Kidney (tissue), 14 donors: ENCODE measurements around the gene SNX15. TPM values are rescaled to one million over a fixed set of nuclear protein-coding genes. Genes with fewer than 3 reads are reported as not detected.

Experiments used
- DNase-seq, 5 donors: peaks; one replicate each; pipeline ENCODE4 v3.0.0-alpha.2; 2013 to 2020
- FAIRE-seq: peaks from 2 replicates; lab custom pipeline; 2012; peaks lifted over from hg19 to GRCh38; lab: Jason Lieb, UNC
- H3K27ac ChIP-seq, 2 donors: one replicate each; pipeline ENCODE4 v1.7.0; 2013; ENCODE audit warnings: low read depth in 2 of 2, low read length in 2 of 2, inconsistent platforms in 1 of 2
- H3K27me3 ChIP-seq: one replicate; pipeline ENCODE4 v1.7.1; 2013; ENCODE audit warnings: low read length, inconsistent platforms; ENCODE audit not compliant: control insufficient read depth, insufficient read depth
- H3K36me3 ChIP-seq, 3 donors: one replicate each; pipeline versions ENCODE4 v1.7.0 to v1.7.1; 2013; ENCODE audit warnings: low read length in 3 of 3, control low read depth in 1 of 3, inconsistent platforms in 1 of 3; ENCODE audit not compliant: insufficient read depth in 3 of 3, control insufficient read depth in 2 of 3
- H3K4me1 ChIP-seq, 3 donors: one replicate each; pipeline versions ENCODE4 v1.7.0 to v1.7.1; 2013; ENCODE audit warnings: low read length in 3 of 3, inconsistent platforms in 1 of 3, low read depth in 1 of 3; ENCODE audit not compliant: control insufficient read depth in 2 of 3, insufficient read depth in 2 of 3
- H3K4me3 ChIP-seq, 3 donors: one replicate each; pipeline versions ENCODE4 v1.7.0 to v1.8.1; 2013; ENCODE audit warnings: low read length in 3 of 3, control low read depth in 1 of 3, inconsistent platforms in 1 of 3
- H3K9ac ChIP-seq, 3 donors: one replicate each; pipeline versions ENCODE4 v1.7.0 to v1.7.1; 2013; ENCODE audit warnings: low read length in 3 of 3, control low read depth in 1 of 3, inconsistent platforms in 1 of 3
- H3K9me3 ChIP-seq, 3 donors: one replicate each; pipeline versions ENCODE4 v1.7.0 to v1.7.1; 2013; ENCODE audit warnings: low read length in 3 of 3, control low read depth in 1 of 3, inconsistent platforms in 1 of 3; ENCODE audit not compliant: control insufficient read depth in 2 of 3, insufficient read depth in 1 of 3
- CTCF ChIP-seq: IDR thresholded peaks from 3 replicates; pipeline ENCODE4 v1.5.1; 2012; ENCODE audit warnings: mild to moderate bottlenecking, moderate library complexity, borderline replicate concordance; ENCODE audit not compliant: insufficient read depth; ENCODE audit errors: extremely low read depth
- intact Hi-C: fragments of 100-400 bp; cut with DNase I; formaldehyde crosslinking; loops from one replicate; pipeline ENCODE4 v1.11.1; 2022
- polyA plus RNA-seq: library from polyadenylated mRNA; stranded (reverse); fragments of 350-450 nt; fragmentation: Illumina TruSeq; extraction: RNeasy Lipid Tissue Mini Kit (QIAGEN cat#74804); gene quantifications from one replicate; pipeline ENCODE4 v1.2.3, GENCODE V29; 2014; ENCODE audit warnings: low read depth, low replicate concordance; ENCODE audit not compliant: insufficient read depth
- total RNA-seq: library from RNA; stranded (reverse); fragmentation: NEBNext Ultra II Directional; extraction: Animal tissue kit (Norgen Biotek cat#: 25700); gene quantifications from one replicate; pipeline ENCODE4 v1.2.1, GENCODE V29; 2021
- donor health status: control.
- donor health status: control.
- donor health status: control.
- donor health status: control.
- donor health status: control.
- donor health status: DM: yes; HTN: yes; CAD: no.
- donor health status: Normal renal cell carcinoma (clear cell type).

Gene SNX15
- total and polyA plus RNA-seq, 2 donors from 2014 or later, result 27.7 to 29.6 TPM

- H3K4me1 ChIP-seq, result peaks cover 0 to 4% (median 0%) of the 10 kb centered on the region in 3 donors
- no peaks in the 10 kb centered on the region for H3K36me3 ChIP-seq
- no peak overlapping the region for H3K27ac ChIP-seq
- no peaks in the 10 kb centered on the region for H3K27me3 ChIP-seq
- TF ChIP-seq CTCF, result no peak
- H3K9me3 ChIP-seq, result no peaks in the 10 kb centered on the region
- DNase-seq, result peak in 3 of 5 donors; percentile 17 to 45 (median 22)
- intact Hi-C loops, result no loop called here
- H3K4me3 ChIP-seq, result peak overlapping the region; percentile 33 to 58 (median 45)
- FAIRE-seq, result no peak
- H3K9ac ChIP-seq, result peak overlapping the region in 2 of 3 donors; percentile 8 to 26
These were observed 20.6 kb downstream of the SNX15 start for GRCh38 chr11:65047581-65048422.

- Histone ChIP-seq H3K36me3 (no peaks in the 10 kb centered on the region), H3K27ac (no peak overlapping the region), H3K27me3 (no peaks in the 10 kb centered on the region), H3K9ac (no peak overlapping the region), H3K9me3 (no peaks in the 10 kb centered on the region), H3K4me1 (peaks cover 0 to 4% (median 0%) of the 10 kb centered on the region in 3 donors), H3K4me3 (no peak overlapping the region)
- no peak for DNase-seq
- FAIRE-seq, result no peak
- intact Hi-C loops, result no loop called here
- TF ChIP-seq CTCF, result no peak
These were observed 24.2 kb downstream of the SNX15 start for GRCh38 chr11:65051398-65051858.

GRCh38 chr11:65053827-65054508 lies 26.7 kb downstream of the SNX15 start:
- Histone ChIP-seq H3K4me3 (no peak overlapping the region), H3K9me3 (no peaks in the 10 kb centered on the region), H3K27me3 (no peaks in the 10 kb centered on the region), H3K4me1 (no peaks in the 10 kb centered on the region), H3K9ac (no peak overlapping the region), H3K27ac (no peak overlapping the region), H3K36me3 (no peaks in the 10 kb centered on the region)
- intact Hi-C loops, result no loop called here
- FAIRE-seq, result no peak
- no peak for DNase-seq
- no peak for TF ChIP-seq CTCF
